ENCODE measurements around the gene CEP85L.

CEP85L gene

DNA sequence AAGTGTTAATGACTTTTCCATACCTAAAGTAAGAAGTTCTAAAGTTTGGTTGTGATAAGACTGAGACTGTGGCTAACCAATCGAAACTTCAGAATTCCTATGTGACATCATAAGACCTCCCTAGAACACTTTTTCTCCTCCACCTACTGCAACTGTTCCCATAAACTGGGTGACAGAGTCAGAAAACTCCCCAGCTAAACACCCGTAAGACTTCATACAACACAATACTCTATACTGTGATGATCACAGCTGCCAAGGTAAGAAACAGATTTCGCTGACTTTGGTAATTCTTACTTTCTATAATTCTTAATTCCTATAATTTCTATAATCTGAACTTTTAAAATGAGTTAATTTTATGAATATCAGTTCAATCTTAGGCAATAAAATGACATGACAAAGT lies 103.3 kb downstream of the CEP85L start, which contains the start of gene PLN:
PLN (plus strand) TSS at position 161 of the 400 bp plus-strand sequence. CDS start 10,626 bp downstream, outside the sequence.
- Histone ChIP-seq H3K9me3 (ENCODE audit: insufficient read depth, low read length) (no peaks in the 10 kb centered on the region), H3K4me3 (ENCODE audit: insufficient read depth, low read length, poor library complexity, severe bottlenecking) (no peak within 1 kb of the TSS), H3K4me2 (ENCODE audit: low read depth, low read length, poor library complexity, severe bottlenecking) (no peak within 1 kb of the TSS), H3K9ac (ENCODE audit: low read length) (no peak within 1 kb of the TSS), H3K27me3 (ENCODE audit: low read length) (no peaks in the 10 kb centered on the region), H3K36me3 (ENCODE audit: low read length) (no peaks in the 10 kb centered on the region), H4K20me1 (ENCODE audit: low read depth, low read length) (no peaks in the 10 kb centered on the region), H2AFZ (ENCODE audit: low read depth, low read length, severe bottlenecking) (no peak within 1 kb of the TSS), H3K27ac (ENCODE audit: low read depth, low read length) (no peak within 1 kb of the TSS), H3K9me2 (replicated peaks; ENCODE audit: insufficient read depth, low read length) (no peaks in the 10 kb centered on the region), H3K79me2 (ENCODE audit: insufficient read depth, low read length) (no peaks in the 10 kb centered on the region), H3F3A (ENCODE audit: insufficient read depth) (0 out of 2 replicates have a peak, but pooled peaks cover 3% of the 10 kb centered on the region)
- TF ChIP-seq, protein P1, sequence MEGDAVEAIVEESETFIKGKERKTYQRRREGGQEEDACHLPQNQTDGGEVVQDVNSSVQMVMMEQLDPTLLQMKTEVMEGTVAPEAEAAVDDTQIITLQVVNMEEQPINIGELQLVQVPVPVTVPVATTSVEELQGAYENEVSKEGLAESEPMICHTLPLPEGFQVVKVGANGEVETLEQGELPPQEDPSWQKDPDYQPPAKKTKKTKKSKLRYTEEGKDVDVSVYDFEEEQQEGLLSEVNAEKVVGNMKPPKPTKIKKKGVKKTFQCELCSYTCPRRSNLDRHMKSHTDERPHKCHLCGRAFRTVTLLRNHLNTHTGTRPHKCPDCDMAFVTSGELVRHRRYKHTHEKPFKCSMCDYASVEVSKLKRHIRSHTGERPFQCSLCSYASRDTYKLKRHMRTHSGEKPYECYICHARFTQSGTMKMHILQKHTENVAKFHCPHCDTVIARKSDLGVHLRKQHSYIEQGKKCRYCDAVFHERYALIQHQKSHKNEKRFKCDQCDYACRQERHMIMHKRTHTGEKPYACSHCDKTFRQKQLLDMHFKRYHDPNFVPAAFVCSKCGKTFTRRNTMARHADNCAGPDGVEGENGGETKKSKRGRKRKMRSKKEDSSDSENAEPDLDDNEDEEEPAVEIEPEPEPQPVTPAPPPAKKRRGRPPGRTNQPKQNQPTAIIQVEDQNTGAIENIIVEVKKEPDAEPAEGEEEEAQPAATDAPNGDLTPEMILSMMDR (IDR thresholded peaks at IDR 0.05; ENCODE audit: insufficient read depth, low read length, poor library complexity, severe bottlenecking), result no peak
- TF ChIP-seq EZH2phosphoT487 (conservative IDR thresholded peaks at IDR 0.05; ENCODE audit: low read length), result no peak

- Histone ChIP-seq H2AFZ (ENCODE audit: low read depth, low read length, severe bottlenecking) (no peak overlapping the region), H3K4me3 (ENCODE audit: insufficient read depth, low read length, poor library complexity, severe bottlenecking) (no peak overlapping the region), H3K27ac (ENCODE audit: low read depth, low read length) (no peak overlapping the region), H3K9me3 (ENCODE audit: insufficient read depth, low read length) (no peaks in the 10 kb centered on the region), H3K36me3 (ENCODE audit: low read length) (no peaks in the 10 kb centered on the region), H3K27me3 (ENCODE audit: low read length) (no peaks in the 10 kb centered on the region), H3K9ac (ENCODE audit: low read length) (no peak overlapping the region), H3F3A (ENCODE audit: insufficient read depth) (0 out of 2 replicates have a peak, but pooled peaks cover 3% of the 10 kb centered on the region), H3K4me2 (ENCODE audit: low read depth, low read length, poor library complexity, severe bottlenecking) (no peak overlapping the region), H3K9me2 (replicated peaks; ENCODE audit: insufficient read depth, low read length) (no peaks in the 10 kb centered on the region), H3K79me2 (ENCODE audit: insufficient read depth, low read length) (no peaks in the 10 kb centered on the region), H4K20me1 (ENCODE audit: low read depth, low read length) (no peaks in the 10 kb centered on the region)
- TF ChIP-seq EZH2phosphoT487 (conservative IDR thresholded peaks at IDR 0.05; ENCODE audit: low read length), result no peak
- TF ChIP-seq, protein P1 (IDR thresholded peaks at IDR 0.05; ENCODE audit: insufficient read depth, low read length, poor library complexity, severe bottlenecking), result no peak
Observed at GRCh38 chr6:118546880-118547218, 104.5 kb downstream of the CEP85L start.

DNA sequence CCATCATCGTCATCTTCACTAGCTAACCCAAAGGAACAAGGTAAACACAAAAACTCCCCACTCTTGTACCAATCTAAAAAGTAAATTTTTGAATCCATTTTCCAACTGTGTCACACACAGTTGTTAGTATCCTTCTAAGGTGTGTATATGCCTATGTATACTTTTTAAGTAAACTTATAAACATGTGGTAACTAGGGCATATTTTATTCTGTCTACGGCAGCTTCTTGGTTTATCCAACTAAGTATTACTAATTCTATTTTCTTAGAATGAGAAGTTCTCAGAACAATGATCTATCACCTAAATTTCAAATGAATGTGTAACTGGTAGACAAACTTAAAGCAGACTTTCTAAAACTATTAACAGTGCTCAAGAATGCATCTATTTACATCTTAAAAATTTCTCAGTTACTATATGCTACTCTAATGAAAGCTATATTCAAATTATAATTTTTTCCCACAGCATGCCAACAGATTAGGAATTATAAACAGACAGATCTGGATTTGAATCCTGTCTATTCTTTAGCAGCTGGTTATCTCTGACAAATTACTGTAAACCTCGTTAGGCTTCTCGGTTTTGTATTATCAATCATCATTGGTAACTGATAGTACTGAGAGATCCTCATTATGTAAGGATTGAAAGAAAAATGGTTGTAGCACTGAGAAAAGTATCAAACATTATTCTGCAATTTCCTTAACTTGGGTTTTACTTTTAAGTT lies 105.1 kb downstream of the CEP85L start:
- no peaks in the 10 kb centered on the region for H3K79me2 ChIP-seq (ENCODE audit: insufficient read depth, low read length)
- no peak overlapping the region for H2AFZ ChIP-seq (ENCODE audit: low read depth, low read length, severe bottlenecking)
- no peak for TF ChIP-seq EZH2phosphoT487 (conservative IDR thresholded peaks at IDR 0.05; ENCODE audit: low read length)
- TF ChIP-seq, protein P1 (IDR thresholded peaks at IDR 0.05; ENCODE audit: insufficient read depth, low read length, poor library complexity, severe bottlenecking), result no peak
- H3K36me3 ChIP-seq (ENCODE audit: low read length), result no peaks in the 10 kb centered on the region
- no peak overlapping the region for H3K4me3 ChIP-seq (ENCODE audit: insufficient read depth, low read length, poor library complexity, severe bottlenecking)
- H3K27ac ChIP-seq (ENCODE audit: low read depth, low read length), result no peak overlapping the region
- H3F3A ChIP-seq (ENCODE audit: insufficient read depth), result 0 out of 2 replicates have a peak, but pooled peaks cover 3% of the 10 kb centered on the region
- H3K4me2 ChIP-seq (ENCODE audit: low read depth, low read length, poor library complexity, severe bottlenecking), result no peak overlapping the region
- H3K9me2 ChIP-seq (replicated peaks; ENCODE audit: insufficient read depth, low read length), result no peaks in the 10 kb centered on the region
- no peak overlapping the region for H3K9ac ChIP-seq (ENCODE audit: low read length)
- H3K27me3 ChIP-seq (ENCODE audit: low read length), result no peaks in the 10 kb centered on the region
- H4K20me1 ChIP-seq (ENCODE audit: low read depth, low read length), result no peaks in the 10 kb centered on the region
- H3K9me3 ChIP-seq (ENCODE audit: insufficient read depth, low read length), result no peaks in the 10 kb centered on the region
